Thymus (tissue), 11 donors: Measurements from ENCODE around the gene ROMO1. TPM values are rescaled to one million over a fixed set of nuclear protein-coding genes. Genes with fewer than 3 reads are reported as not detected.
"Not testable (repeated sequence)": the region's sequence is repeated elsewhere in the genome, so short reads cannot be mapped to it uniquely, and the experiment has no call there.

Experiments
- DNase-seq, 9 donors: peaks; one replicate each; pipeline ENCODE4 v3.0.0-alpha.2; 2013; ENCODE audit warnings: low spot score in 9 of 9, low read depth in 6 of 9, missing footprints in 1 of 9
- H3K27ac ChIP-seq, 2 donors: one replicate each; pipeline ENCODE4 v1.5.1; 2013; ENCODE audit warnings: control low read depth in 1 of 2, low read depth in 1 of 2, low read length in 1 of 2, mild to moderate bottlenecking in 1 of 2, moderate library complexity in 1 of 2
- H3K27me3 ChIP-seq, 2 donors: one replicate each; pipeline ENCODE4 v1.5.1; 2013; ENCODE audit warnings: low read length in 1 of 2; ENCODE audit not compliant: control insufficient read depth in 2 of 2, insufficient read depth in 1 of 2
- H3K36me3 ChIP-seq, 2 donors: one replicate each; pipeline ENCODE4 v1.5.1; 2013; ENCODE audit warnings: low read length in 1 of 2, mild to moderate bottlenecking in 1 of 2, moderate library complexity in 1 of 2; ENCODE audit not compliant: control insufficient read depth in 2 of 2, insufficient read depth in 2 of 2
- H3K4me1 ChIP-seq, 2 donors: one replicate each; pipeline ENCODE4 v1.5.1; 2013; ENCODE audit warnings: low read length in 2 of 2; ENCODE audit not compliant: control insufficient read depth in 2 of 2, insufficient read depth in 2 of 2
- H3K4me3 ChIP-seq, 2 donors: one replicate each; pipeline ENCODE4 v1.5.1; 2013; ENCODE audit warnings: low read length in 2 of 2, control low read depth in 1 of 2, mild to moderate bottlenecking in 1 of 2
- H3K9me3 ChIP-seq, 2 donors: one replicate each; pipeline ENCODE4 v1.5.1; 2013; ENCODE audit warnings: low read length in 1 of 2, mild to moderate bottlenecking in 1 of 2; ENCODE audit not compliant: control insufficient read depth in 2 of 2, insufficient read depth in 1 of 2
- WGBS: extraction: QIAGEN DNeasy Blood & Tissue Kit; methylation state at CpG from one replicate; pipeline ENCODE4 v1.1.7; 2013; 5-methylcytosine and 5-hydroxymethylcytosine counted together
- polyA plus RNA-seq: library from polyadenylated mRNA; stranded (reverse); fragments of 200-250 nt; gene quantifications from one replicate; pipeline ENCODE4 v1.2.3, GENCODE V29; 2013
- total RNA-seq: library from RNA; stranded (reverse); fragments of 120-200 nt; gene quantifications from one replicate; pipeline ENCODE4 v1.2.4, GENCODE V29; 2013
- donor health status: healthy.

Gene ROMO1
- total and polyA plus RNA-seq, 2 donors = 213 to 296 TPM

GRCh38 chr20:35738410-35739179 is 39.4 kb downstream of the ROMO1 start:
- H3K4me3 ChIP-seq = peak overlapping the region in 1 of 2 donors; percentile 27
- no peaks in the 10 kb centered on the region for H3K9me3 ChIP-seq
- WGBS = 37% methylated on average over 4 of the region's 4 CpGs
- peaks cover 9 to 15% of the 10 kb centered on the region in 2 donors for H3K4me1 ChIP-seq
- no peaks in the 10 kb centered on the region for H3K27me3 ChIP-seq
- no peak overlapping the region for H3K27ac ChIP-seq
- H3K36me3 ChIP-seq = peaks cover 35 to 69% of the 10 kb centered on the region in 2 donors
- peak in 1 of 9 donors; percentile 16 for DNase-seq

GRCh38 chr20:35739294-35740163 is 40.3 kb downstream of the ROMO1 start:
- DNase-seq = peak in 3 of 9 donors; percentile 10 to 55 (median 32)
- peaks cover 31 to 60% of the 10 kb centered on the region in 2 donors for H3K36me3 ChIP-seq
- no peaks in the 10 kb centered on the region for H3K9me3 ChIP-seq
- H3K27me3 ChIP-seq = no peaks in the 10 kb centered on the region
- H3K4me1 ChIP-seq = peaks cover 9 to 22% of the 10 kb centered on the region in 2 donors
- H3K27ac ChIP-seq = peak overlapping the region in 1 of 2 donors; percentile 13
- H3K4me3 ChIP-seq = peak overlapping the region; percentile 9 to 84
- 73% methylated on average over 7 of the region's 7 CpGs for WGBS

GRCh38 chr20:35741892-35742740 is 42.9 kb downstream of the ROMO1 start, which contains the start of gene RBM39:
RBM39 (minus strand) TSS chr20:35742260; CDS start chr20:35740874, 1,386 bp downstream.
- H3K4me1 ChIP-seq = peaks cover 5 to 21% of the 10 kb centered on the region in 2 donors
- DNase-seq = peak; percentile 100
- no peaks in the 10 kb centered on the region for H3K9me3 ChIP-seq
- H3K4me3 ChIP-seq = peak within 1 kb of the TSS; percentile 84 to 99
- WGBS = under 1% methylated on average over 66 of the region's 66 CpGs
- H3K36me3 ChIP-seq = peaks cover 21 to 34% of the 10 kb centered on the region in 2 donors
- H3K27ac ChIP-seq = peak within 1 kb of the TSS; percentile 98 to 99
- H3K27me3 ChIP-seq = no peaks in the 10 kb centered on the region

GRCh38 chr20:35742741-35743523 is 43.7 kb downstream of the ROMO1 start:
- H3K9me3 ChIP-seq = no peaks in the 10 kb centered on the region
- H3K27me3 ChIP-seq = no peaks in the 10 kb centered on the region
- H3K4me1 ChIP-seq = peaks cover 5 to 21% of the 10 kb centered on the region in 2 donors
- WGBS = 2% methylated on average over 8 of the region's 8 CpGs
- peak overlapping the region; percentile 84 to 99 for H3K4me3 ChIP-seq
- H3K27ac ChIP-seq = peak overlapping the region; percentile 96 to 97
- peak in 7 of 9 donors; percentile 14 to 78 (median 33) for DNase-seq
- H3K36me3 ChIP-seq = peaks cover 14 to 28% of the 10 kb centered on the region in 2 donors

DNA sequence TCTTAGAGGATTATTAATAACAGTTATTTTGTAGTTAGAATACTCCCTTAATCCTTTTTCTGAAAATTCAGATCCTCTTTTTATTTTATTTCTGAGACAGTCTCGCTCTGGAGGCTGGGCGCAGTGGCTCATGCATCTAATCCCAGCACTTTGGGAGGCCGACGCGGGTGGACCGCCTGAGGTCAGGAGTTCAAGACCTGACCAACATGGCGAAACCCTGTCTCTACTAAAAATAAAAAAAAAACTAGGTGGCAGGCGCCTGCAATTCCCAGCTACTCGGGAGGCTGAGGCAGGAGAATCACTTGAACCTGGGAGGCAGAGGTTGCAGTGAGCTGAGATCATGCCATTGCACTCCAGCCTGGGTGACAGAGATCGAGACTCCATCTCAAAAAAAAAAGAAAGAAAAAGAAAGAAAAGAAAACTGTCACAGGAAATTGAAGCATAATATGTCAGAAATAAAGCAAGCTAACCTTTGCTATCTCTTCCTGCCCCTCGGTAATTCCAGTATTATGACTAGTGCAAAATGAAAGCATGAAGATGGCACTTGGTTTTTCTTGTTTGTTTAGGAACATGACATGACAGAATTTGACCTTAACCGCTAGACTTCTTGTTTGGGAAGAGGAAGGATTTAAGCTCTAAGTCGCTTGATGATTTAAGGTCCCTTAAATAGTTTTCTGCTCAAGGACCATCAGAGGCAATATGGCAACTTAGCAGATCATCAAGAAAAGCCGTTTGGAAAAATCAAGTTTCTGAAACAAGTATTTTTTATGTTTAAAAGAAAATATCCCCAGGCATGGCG is 44.7 kb downstream of the ROMO1 start:
- WGBS = 60% methylated on average over 15 of the region's 15 CpGs

GRCh38 chr20:35744492-35744841 is 45.3 kb downstream of the ROMO1 start:
- WGBS = 96% methylated on average over 3 of the region's 3 CpGs
- Histone ChIP-seq H3K36me3 (peaks cover 4 to 14% of the 10 kb centered on the region in 2 donors), H3K27ac (peak overlapping the region in 1 of 2 donors; percentile 97), H3K4me1 (peaks cover 0 to 14% of the 10 kb centered on the region in 2 donors)
- peak in 1 of 9 donors; percentile 9 for DNase-seq
- not testable (repeated sequence) for H3K27me3 ChIP-seq, H3K9me3 ChIP-seq, H3K4me3 ChIP-seq

More for the DNA sequence above, 44.7 kb downstream of the ROMO1 start:
- peak in 3 of 9 donors; percentile 33 to 65 (median 37) for DNase-seq
- peak overlapping the region in 1 of 2 donors; percentile 11 for H3K4me3 ChIP-seq
- H3K27me3 ChIP-seq = no peaks in the 10 kb centered on the region
- no peaks in the 10 kb centered on the region for H3K9me3 ChIP-seq
- H3K4me1 ChIP-seq = peaks cover 3 to 19% of the 10 kb centered on the region in 2 donors
- H3K36me3 ChIP-seq = peaks cover 7 to 18% of the 10 kb centered on the region in 2 donors
- H3K27ac ChIP-seq = peak overlapping the region; percentile 80 to 97
